ENCODE measurements around the gene MESD.

- TF ChIP-seq CTCF (IDR thresholded peaks at IDR 0.05) (no peak), POLR2AphosphoS5 (IDR thresholded peaks at IDR 0.05) (no peak), POLR2A (IDR thresholded peaks at IDR 0.05) (no peak)
Observed at GRCh38 chr15:80925597-80926059, 64.0 kb downstream of the MESD start.
